Measurements from ENCODE around the gene PLAGL1.
"Not testable (repeated sequence)": the region's sequence is repeated elsewhere in the genome, so short reads cannot be mapped to it uniquely, and the experiment has no call there.

The PLAGL1 gene, protein sequence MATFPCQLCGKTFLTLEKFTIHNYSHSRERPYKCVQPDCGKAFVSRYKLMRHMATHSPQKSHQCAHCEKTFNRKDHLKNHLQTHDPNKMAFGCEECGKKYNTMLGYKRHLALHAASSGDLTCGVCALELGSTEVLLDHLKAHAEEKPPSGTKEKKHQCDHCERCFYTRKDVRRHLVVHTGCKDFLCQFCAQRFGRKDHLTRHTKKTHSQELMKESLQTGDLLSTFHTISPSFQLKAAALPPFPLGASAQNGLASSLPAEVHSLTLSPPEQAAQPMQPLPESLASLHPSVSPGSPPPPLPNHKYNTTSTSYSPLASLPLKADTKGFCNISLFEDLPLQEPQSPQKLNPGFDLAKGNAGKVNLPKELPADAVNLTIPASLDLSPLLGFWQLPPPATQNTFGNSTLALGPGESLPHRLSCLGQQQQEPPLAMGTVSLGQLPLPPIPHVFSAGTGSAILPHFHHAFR

GRCh38 chr6:144008120-144008811 is at the start of gene PLAGL1:
Gene PLAGL1 (minus strand): TSS chr6:144008259. CDS start chr6:143948136, 60,123 bp downstream.
- DNase-seq, result no peak

DNA sequence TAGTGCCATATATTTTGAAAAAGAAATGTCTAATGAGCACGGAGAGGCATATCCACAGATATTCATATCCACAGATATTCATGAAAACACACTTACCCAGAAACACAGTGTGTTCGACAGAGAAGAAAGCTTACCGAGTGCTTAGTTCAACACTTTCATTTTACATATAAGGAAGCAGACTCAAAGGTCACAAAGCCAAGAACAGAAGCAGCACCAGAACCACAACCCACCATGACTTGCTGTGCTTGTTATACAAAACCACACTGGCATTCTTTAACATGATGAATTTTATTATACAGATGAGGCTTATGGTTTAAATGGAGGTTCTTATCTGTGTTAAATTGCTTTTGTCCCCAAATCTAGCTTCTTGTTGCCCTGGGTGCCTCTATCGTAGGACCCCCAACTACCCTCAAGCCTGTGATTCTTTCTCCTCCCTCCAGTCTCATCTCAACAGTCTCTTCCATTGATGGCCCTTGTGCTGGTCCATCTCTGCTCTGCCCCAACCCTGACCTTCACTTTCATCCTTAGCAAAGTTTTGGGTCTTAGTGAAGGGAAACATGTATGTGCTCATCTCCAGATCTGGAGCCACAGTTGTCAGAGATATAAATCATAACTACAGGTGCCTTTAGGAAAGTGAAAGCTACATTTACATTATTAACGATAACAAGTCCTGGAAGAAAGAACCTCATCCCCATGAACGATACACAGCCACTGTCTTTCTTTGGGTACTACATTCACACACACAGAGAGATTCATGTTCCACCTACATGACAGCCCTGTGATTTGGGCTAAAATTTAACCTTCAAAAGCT is 47.3 kb upstream of the PLAGL1 start:
- DNase-seq, result no peak

- no peak for DNase-seq
Observed at GRCh38 chr6:144053601-144054000, 45.5 kb upstream of the PLAGL1 start.

GRCh38 chr6:144052488-144052887 is 44.4 kb upstream of the PLAGL1 start:
- no peak for DNase-seq

DNA sequence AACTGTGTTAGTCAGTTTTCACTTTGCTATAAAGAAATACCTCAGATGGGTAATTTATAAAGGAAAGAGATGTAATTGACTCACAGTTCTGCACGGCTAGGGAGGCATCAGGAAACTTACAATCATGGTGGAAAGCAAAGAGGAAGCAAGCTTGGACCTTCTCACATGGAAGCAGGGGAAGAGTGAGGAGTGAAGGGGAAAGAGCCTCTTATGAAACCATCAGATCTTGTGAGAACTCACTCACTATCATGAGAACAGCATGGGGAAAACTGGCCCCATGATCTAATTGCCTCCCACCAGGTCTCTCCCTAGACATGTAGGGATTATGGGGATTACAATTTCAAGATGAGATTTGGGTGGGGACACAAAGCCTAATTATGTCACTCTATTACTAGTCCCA is 41.3 kb upstream of the PLAGL1 start:
- no peak for DNase-seq

DNA sequence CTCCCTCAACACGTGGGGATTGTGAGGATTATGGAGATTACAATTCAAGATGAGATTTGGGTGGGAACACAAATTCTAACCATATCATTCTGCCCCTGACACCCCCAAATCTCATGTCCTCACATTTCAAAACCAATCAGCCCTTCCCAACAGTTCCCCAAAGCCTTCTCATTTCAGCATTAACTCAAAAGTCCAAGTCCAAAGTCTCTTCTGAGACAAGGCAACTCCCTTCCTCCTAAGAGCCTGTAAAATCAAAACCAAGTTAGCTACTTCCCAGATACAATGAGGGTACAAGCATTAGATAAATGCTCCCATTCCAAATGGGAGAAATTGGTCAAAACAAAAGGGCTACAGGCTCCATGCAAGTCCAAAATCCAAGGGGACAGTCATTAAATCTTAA is 39.6 kb upstream of the PLAGL1 start:
- no peak for DNase-seq

- DNase-seq, result not testable (repeated sequence)
Observed at GRCh38 chr6:144046672-144047071, 38.6 kb upstream of the PLAGL1 start.

DNA sequence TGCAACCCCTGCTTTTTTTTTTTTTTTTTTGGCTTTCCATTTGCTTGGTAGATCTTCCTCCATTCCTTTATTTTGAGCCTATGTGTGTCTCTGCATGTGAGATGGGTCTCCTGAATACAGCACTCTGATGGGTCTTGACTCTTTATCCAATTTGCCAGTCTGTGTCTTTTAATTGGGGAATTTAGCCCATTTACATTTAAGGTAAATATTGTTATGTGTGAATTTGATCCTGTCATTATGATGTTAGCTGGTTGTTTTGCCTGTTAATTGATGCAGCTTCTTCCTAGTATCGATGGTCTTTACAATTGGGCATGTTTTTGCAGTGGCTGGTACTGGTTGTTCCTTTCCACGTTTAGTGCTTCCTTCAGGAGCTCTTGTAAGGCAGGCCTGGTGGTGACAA is 36.9 kb upstream of the PLAGL1 start:
- DNase-seq, result not testable (repeated sequence)

GRCh38 chr6:144036835-144037195 is 28.8 kb upstream of the PLAGL1 start:
- no peak for DNase-seq

DNA sequence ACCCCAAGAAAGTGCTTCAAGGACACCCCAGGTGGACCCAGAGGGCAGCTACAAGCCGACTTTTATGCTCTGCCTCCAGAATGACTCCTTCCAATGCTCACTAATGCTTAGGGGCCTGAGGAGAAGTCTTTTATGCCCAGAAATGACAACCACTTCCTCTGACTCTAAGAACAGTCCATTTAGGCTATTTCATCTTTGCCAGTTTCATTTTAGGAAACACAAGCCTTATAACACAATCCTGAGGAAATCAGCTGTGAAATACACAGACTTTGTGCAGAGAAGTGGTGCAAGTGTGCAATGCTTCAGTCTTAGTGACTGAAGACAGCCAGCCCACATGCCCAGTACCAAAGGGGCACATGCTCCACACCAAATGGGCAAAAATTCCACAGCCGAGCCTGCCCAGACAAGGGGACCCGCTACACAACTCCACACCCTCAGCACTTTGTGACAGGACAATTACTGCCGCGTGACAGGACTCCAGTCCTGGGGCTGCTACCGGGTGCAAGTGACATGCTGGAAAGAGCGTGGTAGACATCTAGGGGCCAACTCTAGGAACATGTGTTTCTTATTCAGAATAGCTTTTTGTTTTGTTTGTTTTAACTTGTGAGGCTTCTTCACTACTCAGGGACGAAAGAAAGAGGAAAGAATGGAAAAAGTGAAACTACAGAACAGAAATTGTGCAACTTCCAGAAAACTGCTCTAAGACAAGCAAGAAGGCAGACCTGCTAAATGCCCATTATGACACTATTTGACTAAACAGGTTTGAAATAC is 28.2 kb upstream of the PLAGL1 start:
- DNase-seq, result no peak

DNA sequence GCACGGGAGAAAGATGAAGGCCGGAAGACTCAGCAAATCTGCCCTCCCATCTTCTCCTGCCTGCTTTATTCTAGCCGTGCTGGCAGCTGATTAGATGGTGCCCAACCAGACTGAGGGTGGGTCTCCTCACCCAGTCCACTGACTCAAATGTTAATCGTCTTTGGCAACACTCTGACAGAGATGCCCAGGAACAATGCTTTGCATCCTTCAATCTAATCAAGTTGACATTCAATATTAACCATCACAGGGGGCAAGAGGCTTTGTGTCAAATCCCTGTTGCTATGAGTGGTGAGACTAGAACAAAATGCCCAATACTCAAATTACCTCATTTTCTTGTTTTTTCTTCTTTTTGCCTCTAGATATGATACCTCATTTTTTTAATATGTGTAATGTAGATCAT is 27.4 kb upstream of the PLAGL1 start:
- DNase-seq, result no peak

GRCh38 chr6:144033816-144034735 is 26.0 kb upstream of the PLAGL1 start:
- DNase-seq, result no peak

- DNase-seq, result no peak
Observed at GRCh38 chr6:144029452-144029851, 21.4 kb upstream of the PLAGL1 start.

GRCh38 chr6:144027932-144028587 is 20.0 kb upstream of the PLAGL1 start:
- no peak for DNase-seq

GRCh38 chr6:144023216-144023615 is 15.2 kb upstream of the PLAGL1 start:
- no peak for DNase-seq

DNA sequence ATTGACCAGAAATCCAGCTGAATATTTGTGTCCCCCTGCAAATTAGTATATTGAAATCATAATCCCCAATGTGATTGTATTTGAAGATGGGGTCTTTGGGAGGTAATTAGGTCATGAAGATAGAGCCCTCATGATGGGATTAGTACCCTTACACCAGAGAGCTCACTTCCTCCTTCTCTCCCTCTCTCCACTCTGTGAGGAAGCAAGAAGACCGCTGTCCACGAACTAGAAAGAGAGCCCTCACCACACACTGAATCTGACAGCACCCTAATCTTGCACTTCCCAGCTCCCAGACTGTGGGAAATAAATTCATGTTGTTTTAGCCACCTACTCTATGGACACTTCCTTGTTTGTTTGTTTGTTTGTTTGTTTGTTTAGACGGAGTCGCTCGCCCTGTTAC is 11.9 kb upstream of the PLAGL1 start:
- DNase-seq, result no peak

DNA sequence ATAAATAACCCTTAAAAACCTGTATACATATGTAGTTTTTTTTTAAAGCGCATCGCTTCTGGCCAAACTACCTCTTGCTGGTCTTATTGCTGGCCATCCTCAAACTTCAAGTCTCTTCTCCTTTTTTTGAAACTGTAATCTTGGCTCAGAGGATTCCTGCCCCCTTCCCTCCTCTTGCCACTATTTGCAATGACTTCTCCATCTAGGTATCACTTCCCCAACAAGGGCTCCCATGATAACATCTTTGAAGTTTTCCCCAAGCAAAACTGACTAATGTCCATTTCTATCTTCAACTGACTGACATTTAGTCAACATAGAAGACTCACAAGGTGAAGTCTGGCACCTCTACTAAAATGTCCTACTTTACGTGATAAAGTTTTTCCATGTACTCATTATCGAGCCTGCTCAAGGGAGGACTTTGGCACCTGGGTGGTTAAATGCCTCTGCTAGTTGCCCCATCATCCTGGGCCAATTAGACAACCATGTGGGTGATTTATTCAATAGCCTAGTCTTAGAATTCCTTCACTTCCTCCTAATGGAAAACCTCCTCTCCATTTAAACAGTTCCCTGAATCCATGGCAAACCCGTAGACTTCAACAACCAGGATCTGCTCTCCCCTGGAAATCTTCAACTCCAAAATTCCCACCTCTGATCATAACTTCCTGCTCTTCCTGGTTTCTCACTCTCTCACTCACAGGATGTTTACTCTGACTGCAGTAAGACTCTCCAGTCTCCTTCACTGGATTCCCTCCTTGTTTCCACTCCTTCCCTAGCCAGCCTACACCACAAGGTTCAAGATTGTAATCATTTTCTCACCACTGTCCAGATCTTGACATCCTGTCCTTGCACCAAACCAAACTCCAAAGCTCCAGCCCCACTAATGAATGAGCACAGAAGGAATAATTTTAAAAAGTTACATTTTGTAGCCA is 9.4 kb upstream of the PLAGL1 start:
- no peak for DNase-seq

- peak; percentile 12 for DNase-seq
Observed at GRCh38 chr6:144013486-144013909, 5.4 kb upstream of the PLAGL1 start.

- no peak for DNase-seq
Observed at GRCh38 chr6:144012534-144012933, 4.5 kb upstream of the PLAGL1 start.

- not testable (repeated sequence) for DNase-seq
Observed at GRCh38 chr6:144009628-144010027, 1.6 kb upstream of the PLAGL1 start.

All from DMS 273 treated with DMSO at 0.1 percent for 48 hours (cell line).